Hepatocyte (in vitro differentiated cells): Measurements from ENCODE around the gene MIOX. TPM values are rescaled to one million over a fixed set of nuclear protein-coding genes. Genes with fewer than 3 reads are reported as not detected.

Source experiments
- DNase-seq: peaks from one replicate; pipeline ENCODE4 v3.0.0-alpha.2; 2016; ENCODE audit warnings: low spot score
- H2AFZ ChIP-seq: fragments of 200-600 bp; sonication (generic); 2 replicates; pipeline ENCODE4 v1.6.0; 2016; ENCODE audit warnings: antibody characterized with exemption, mild to moderate bottlenecking
- H3K27ac ChIP-seq: fragments of 200-600 bp; sonication (generic); 2 replicates; pipeline ENCODE4 v1.5.1; 2016; ENCODE audit warnings: mild to moderate bottlenecking
- H3K27me3 ChIP-seq: fragments of 200-600 bp; sonication (generic); 2 replicates; pipeline ENCODE4 v1.6.1; 2016
- H3K36me3 ChIP-seq: fragments of 200-600 bp; sonication (generic); replicated peaks from 2 replicates; pipeline ENCODE4 v1.5.1; 2016; ENCODE audit warnings: low read depth; ENCODE audit not compliant: insufficient read depth
- H3K4me1 ChIP-seq: fragments of 200-600 bp; sonication (generic); 2 replicates; pipeline ENCODE4 v1.5.1; 2016; ENCODE audit warnings: mild to moderate bottlenecking, moderate library complexity; ENCODE audit not compliant: insufficient read depth
- H3K4me2 ChIP-seq: fragments of 200-600 bp; sonication (generic); 2 replicates; pipeline ENCODE4 v1.6.0; 2016
- H3K4me3 ChIP-seq: fragments of 200-600 bp; sonication (generic); 2 replicates; pipeline ENCODE4 v1.5.1; 2016; ENCODE audit warnings: mild to moderate bottlenecking
- H3K79me2 ChIP-seq: fragments of 200-600 bp; sonication (generic); 2 replicates; pipeline ENCODE4 v1.6.0; 2017; ENCODE audit warnings: mild to moderate bottlenecking
- H3K9me2 ChIP-seq: fragments of 200-600 bp; sonication (generic); replicated peaks from 2 replicates; pipeline ENCODE4 v1.6.0; 2017; ENCODE audit warnings: mild to moderate bottlenecking; ENCODE audit not compliant: insufficient read depth
- H3K9me3 ChIP-seq: fragments of 200-600 bp; sonication (generic); 2 replicates; pipeline ENCODE4 v1.5.1; 2016; ENCODE audit warnings: low read depth, mild to moderate bottlenecking
- H4K20me1 ChIP-seq: fragments of 200-600 bp; sonication (generic); 2 replicates; pipeline ENCODE4 v1.6.0; 2016; ENCODE audit warnings: mild to moderate bottlenecking; ENCODE audit not compliant: insufficient read depth, poor library complexity, severe bottlenecking
- EZH2 ChIP-seq: fragments of 200-600 bp; sonication (generic); IDR thresholded peaks from 2 replicates; pipeline ENCODE4 v1.6.1; 2016; ENCODE audit warnings: antibody characterized with exemption, mild to moderate bottlenecking, borderline replicate concordance
- EZH2phosphoT487 ChIP-seq: fragments of 200-600 bp; sonication (generic); IDR thresholded peaks from one replicate; pipeline ENCODE4 v1.6.1; 2018; ENCODE audit warnings: antibody characterized with exemption, mild to moderate bottlenecking, low read depth, moderate library complexity; ENCODE audit not compliant: unreplicated experiment, severe bottlenecking
- WGBS: methylation state at CpG from one replicate; pipeline ENCODE4 v1.1.6; 2016; ENCODE audit warnings: low lambda C conversion rate; ENCODE audit errors: missing lambda C conversion rate; 5-methylcytosine and 5-hydroxymethylcytosine counted together
- polyA plus RNA-seq: library from polyadenylated mRNA; unstranded; fragments of >200 nt; fragmentation: Nextera tagmentation; extraction: Ambion mirVana; gene quantifications from 2 replicates; pipeline ENCODE4 v1.2.1, GENCODE V29; 2016
- total RNA-seq: library from RNA; depleted of rRNA; stranded (reverse); fragments of >200 nt; gene quantifications from 2 replicates; pipeline ENCODE4 v1.2.3, GENCODE V29; 2014
- TF ChIP-seq, protein P1 (sequence below): fragments of 200-600 bp; sonication (generic); IDR thresholded peaks from 2 replicates; pipeline ENCODE4 v1.5.1; 2016; ENCODE audit warnings: antibody characterized with exemption, mild to moderate bottlenecking; ENCODE audit not compliant: poor library complexity

Gene MIOX
- total and polyA plus RNA-seq, 2 experiments from 2014 or later, result not detected

- peak overlapping the region; percentile 89 for H3K4me2 ChIP-seq
- peak overlapping the region; percentile 71 for H2AFZ ChIP-seq
- no peak overlapping the region for H3K4me3 ChIP-seq
- peaks cover 17% of the 10 kb centered on the region for H3K27me3 ChIP-seq
- no peak overlapping the region for H3K27ac ChIP-seq
- TF ChIP-seq, protein P1, sequence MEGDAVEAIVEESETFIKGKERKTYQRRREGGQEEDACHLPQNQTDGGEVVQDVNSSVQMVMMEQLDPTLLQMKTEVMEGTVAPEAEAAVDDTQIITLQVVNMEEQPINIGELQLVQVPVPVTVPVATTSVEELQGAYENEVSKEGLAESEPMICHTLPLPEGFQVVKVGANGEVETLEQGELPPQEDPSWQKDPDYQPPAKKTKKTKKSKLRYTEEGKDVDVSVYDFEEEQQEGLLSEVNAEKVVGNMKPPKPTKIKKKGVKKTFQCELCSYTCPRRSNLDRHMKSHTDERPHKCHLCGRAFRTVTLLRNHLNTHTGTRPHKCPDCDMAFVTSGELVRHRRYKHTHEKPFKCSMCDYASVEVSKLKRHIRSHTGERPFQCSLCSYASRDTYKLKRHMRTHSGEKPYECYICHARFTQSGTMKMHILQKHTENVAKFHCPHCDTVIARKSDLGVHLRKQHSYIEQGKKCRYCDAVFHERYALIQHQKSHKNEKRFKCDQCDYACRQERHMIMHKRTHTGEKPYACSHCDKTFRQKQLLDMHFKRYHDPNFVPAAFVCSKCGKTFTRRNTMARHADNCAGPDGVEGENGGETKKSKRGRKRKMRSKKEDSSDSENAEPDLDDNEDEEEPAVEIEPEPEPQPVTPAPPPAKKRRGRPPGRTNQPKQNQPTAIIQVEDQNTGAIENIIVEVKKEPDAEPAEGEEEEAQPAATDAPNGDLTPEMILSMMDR, result no peak
- TF ChIP-seq EZH2phosphoT487, result no peak
- TF ChIP-seq EZH2, result no peak
- peaks cover 28% of the 10 kb centered on the region for H3K4me1 ChIP-seq
- peaks cover 38% of the 10 kb centered on the region for H4K20me1 ChIP-seq
- WGBS, result 99% methylated on average over 6 of the region's 6 CpGs
- no peak for DNase-seq
- H3K79me2 ChIP-seq, result peaks cover 40% of the 10 kb centered on the region
- H3K36me3 ChIP-seq, result no peaks in the 10 kb centered on the region
- no peaks in the 10 kb centered on the region for H3K9me3 ChIP-seq
- no peaks in the 10 kb centered on the region for H3K9me2 ChIP-seq
Observed at GRCh38 chr22:50475652-50476002, 11.0 kb upstream of the MIOX start.

- Histone ChIP-seq H3K27me3 (peaks cover 25% of the 10 kb centered on the region), H3K9me3 (no peaks in the 10 kb centered on the region), H3K4me2 (no peak overlapping the region), H3K4me3 (no peak overlapping the region), H3K4me1 (peaks cover 20% of the 10 kb centered on the region), H3K36me3 (no peaks in the 10 kb centered on the region), H3K9me2 (no peaks in the 10 kb centered on the region), H4K20me1 (peaks cover 26% of the 10 kb centered on the region), H2AFZ (no peak overlapping the region), H3K79me2 (peaks cover 28% of the 10 kb centered on the region), H3K27ac (no peak overlapping the region)
- 85% methylated on average over 7 of the region's 7 CpGs for WGBS
- no peak for TF ChIP-seq EZH2
- TF ChIP-seq EZH2phosphoT487, result no peak
- TF ChIP-seq, protein P1, result no peak
- no peak for DNase-seq
Observed at GRCh38 chr22:50476868-50477267, 9.8 kb upstream of the MIOX start.

DNA sequence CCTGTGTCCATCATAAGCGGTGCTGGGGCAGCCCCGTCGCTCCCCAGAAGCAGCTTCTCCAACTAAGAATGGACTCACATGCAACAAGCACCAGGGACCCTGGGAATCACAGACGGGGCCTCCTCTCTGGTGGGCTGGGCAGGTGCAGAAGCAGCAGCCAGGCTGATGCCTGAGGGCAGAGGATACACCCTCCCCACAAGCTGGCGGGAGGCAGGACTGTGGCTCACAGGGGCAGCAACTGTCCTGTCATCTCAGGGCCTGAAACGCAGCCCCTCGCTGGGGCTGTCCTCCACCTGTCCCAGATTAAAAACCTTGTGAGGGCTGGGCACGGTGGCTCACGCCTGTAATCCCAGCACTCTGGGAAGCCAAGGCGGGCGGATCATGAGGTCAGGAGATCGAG lies 8.7 kb upstream of the MIOX start:
- DNase-seq, result no peak
- Histone ChIP-seq H3K4me1 (peaks cover 15% of the 10 kb centered on the region), H3K27ac (no peak overlapping the region), H3K4me3 (no peak overlapping the region), H3K9me2 (no peaks in the 10 kb centered on the region), H3K9me3 (no peaks in the 10 kb centered on the region), H2AFZ (no peak overlapping the region), H3K4me2 (no peak overlapping the region), H4K20me1 (peaks cover 15% of the 10 kb centered on the region), H3K36me3 (no peaks in the 10 kb centered on the region), H3K27me3 (peaks cover 29% of the 10 kb centered on the region), H3K79me2 (peaks cover 17% of the 10 kb centered on the region)
- TF ChIP-seq EZH2, result no peak
- 87% methylated on average over 12 of the region's 12 CpGs for WGBS

DNA sequence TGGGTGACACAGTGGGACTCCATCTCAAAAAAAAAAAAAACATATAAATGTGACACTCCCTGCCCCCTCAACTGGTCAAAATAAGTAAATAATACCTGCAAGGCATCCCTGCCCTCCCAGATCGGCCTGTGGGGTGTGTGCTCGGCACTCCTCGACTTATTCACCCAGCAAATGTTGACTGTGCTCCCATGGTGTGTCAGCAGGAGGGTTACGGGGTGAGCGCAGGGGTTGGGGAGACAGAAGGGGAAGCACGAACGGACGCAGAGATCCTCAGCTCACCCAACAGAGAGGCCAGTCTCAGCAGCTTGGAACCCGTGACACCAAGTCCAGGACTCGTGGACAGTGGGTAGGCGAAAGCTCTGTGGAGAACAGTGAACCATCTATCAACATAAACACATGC lies 6.9 kb upstream of the MIOX start:
- Histone ChIP-seq H3K4me2 (no peak overlapping the region), H3K9me2 (no peaks in the 10 kb centered on the region), H3K4me1 (peaks cover 14% of the 10 kb centered on the region), H3K36me3 (no peaks in the 10 kb centered on the region), H4K20me1 (no peaks in the 10 kb centered on the region), H3K79me2 (no peaks in the 10 kb centered on the region), H3K27me3 (peaks cover 29% of the 10 kb centered on the region), H2AFZ (no peak overlapping the region), H3K9me3 (no peaks in the 10 kb centered on the region), H3K4me3 (no peak overlapping the region), H3K27ac (no peak overlapping the region)
- 84% methylated on average over 11 of the region's 11 CpGs for WGBS
- DNase-seq, result no peak
- TF ChIP-seq, protein P1, result no peak
- no peak for TF ChIP-seq EZH2phosphoT487
- TF ChIP-seq EZH2, result no peak
